ENCODE measurements around the gene IL17RC.
"Not testable (repeated sequence)": the region's sequence is repeated elsewhere in the genome, so short reads cannot be mapped to it uniquely, and the experiment has no call there.

Gene IL17RC

GRCh38 chr3:9895715-9896114 lies 21.2 kb upstream of the IL17RC start:
- not testable (repeated sequence) for DNase-seq

- DNase-seq: not testable (repeated sequence)
Measured at GRCh38 chr3:9896755-9897407, 20.0 kb upstream of the IL17RC start.

- DNase-seq: no peak
Measured at GRCh38 chr3:9897408-9898372, 19.2 kb upstream of the IL17RC start.

- DNase-seq: no peak
Measured at GRCh38 chr3:9898467-9899241, 18.2 kb upstream of the IL17RC start.

- no peak for DNase-seq
Measured at GRCh38 chr3:9899289-9899791, 17.6 kb upstream of the IL17RC start.

- DNase-seq: not testable (repeated sequence)
Measured at GRCh38 chr3:9900965-9901415, 15.9 kb upstream of the IL17RC start.

GRCh38 chr3:9901967-9902366 lies 14.9 kb upstream of the IL17RC start:
- DNase-seq: no peak

GRCh38 chr3:9902372-9903237 lies 14.3 kb upstream of the IL17RC start, which contains the start of gene IL17RE:
IL17RE (plus strand) TSS chr3:9902848; CDS start chr3:9902933, 85 bp downstream.
- peak; percentile 40 for DNase-seq

GRCh38 chr3:9903238-9903624 lies 13.7 kb upstream of the IL17RC start:
- DNase-seq: no peak

GRCh38 chr3:9903904-9904303 lies 13.0 kb upstream of the IL17RC start:
- DNase-seq: no peak

- DNase-seq: no peak
Measured at GRCh38 chr3:9906480-9906879, 10.4 kb upstream of the IL17RC start.

GRCh38 chr3:9908286-9908685 lies 8.6 kb upstream of the IL17RC start:
- no peak for DNase-seq

GRCh38 chr3:9909221-9910013 lies 7.5 kb upstream of the IL17RC start:
- no peak for DNase-seq

GRCh38 chr3:9911863-9912262 lies 5.0 kb upstream of the IL17RC start:
- DNase-seq: no peak

- DNase-seq: no peak
Measured at GRCh38 chr3:9912294-9912935, 4.5 kb upstream of the IL17RC start.

- DNase-seq: no peak
Measured at GRCh38 chr3:9913601-9914000, 3.3 kb upstream of the IL17RC start.

- DNase-seq: no peak
Measured at GRCh38 chr3:9914011-9914410, 2.9 kb upstream of the IL17RC start.

GRCh38 chr3:9914559-9915253 lies 2.2 kb upstream of the IL17RC start:
- no peak for DNase-seq

GRCh38 chr3:9915254-9916141 lies 1.4 kb upstream of the IL17RC start:
- DNase-seq: no peak

Data from NCI-H510A (cell line).